ENCODE data around the gene KLF15.

The KLF15 gene

DNA sequence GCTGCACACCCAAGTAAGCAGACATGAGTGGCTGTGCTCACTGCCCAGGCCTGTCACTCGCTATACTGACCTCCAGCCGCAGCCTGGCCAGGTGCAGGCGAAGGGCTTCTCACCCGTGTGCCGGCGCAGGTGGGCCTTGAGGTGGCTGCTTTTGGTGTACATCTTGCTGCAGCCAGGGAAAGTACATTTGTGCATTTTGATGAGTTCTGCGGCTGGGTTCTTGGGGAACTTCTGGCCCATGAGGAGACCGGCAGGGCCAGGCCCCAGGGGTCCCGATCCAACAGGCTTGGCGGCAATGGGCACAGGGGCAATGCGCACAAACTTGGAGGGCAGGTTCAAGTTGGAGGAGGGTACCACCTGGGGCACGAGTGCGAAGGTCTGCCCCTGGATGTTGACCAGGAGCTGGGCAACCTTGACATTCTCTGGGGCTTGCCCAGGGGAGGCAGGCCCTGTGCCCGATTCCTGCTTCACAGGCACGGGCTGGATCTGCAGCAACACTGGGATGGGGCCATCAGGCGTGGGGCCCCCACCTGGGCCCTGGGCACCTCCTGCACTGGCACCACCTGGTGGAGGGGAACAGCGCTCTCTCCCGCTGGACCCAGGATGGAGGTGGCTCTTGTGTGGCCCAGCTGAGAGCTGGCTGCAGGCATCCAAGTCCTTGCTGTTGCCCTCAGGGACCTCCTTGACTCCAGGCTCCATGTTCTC is 5.3 kb downstream of the KLF15 start:
- H3K9me3 ChIP-seq (ENCODE audit: control insufficient read depth in 2 of 2, low read length in 2 of 2) = no peaks in the 10 kb centered on the region
- H3K9ac ChIP-seq (ENCODE audit: low read length in 2 of 2) = no peak overlapping the region
- H3K4me1 ChIP-seq (ENCODE audit: control insufficient read depth, insufficient read depth, low read length) = peaks cover 33% of the 10 kb centered on the region
- H3K36me3 ChIP-seq (ENCODE audit: control insufficient read depth in 2 of 2, insufficient read depth in 2 of 2, low read length in 2 of 2) = peaks cover 6 to 32% of the 10 kb centered on the region in 2 donors
- H3K4me3 ChIP-seq (ENCODE audit: low read length in 2 of 2) = no peak overlapping the region
- no peaks in the 10 kb centered on the region for H3K27me3 ChIP-seq (ENCODE audit: control insufficient read depth in 1 of 2, insufficient read depth in 2 of 2, low read length in 2 of 2)
- no peak overlapping the region for H3K27ac ChIP-seq (ENCODE audit: low read length)

GRCh38 chr3:126351086-126351770 is 6.0 kb downstream of the KLF15 start:
- no peaks in the 10 kb centered on the region for H3K27me3 ChIP-seq (ENCODE audit: control insufficient read depth in 1 of 2, insufficient read depth in 2 of 2, low read length in 2 of 2)
- no peak overlapping the region for H3K27ac ChIP-seq (ENCODE audit: low read length)
- H3K9me3 ChIP-seq (ENCODE audit: control insufficient read depth in 2 of 2, low read length in 2 of 2) = no peaks in the 10 kb centered on the region
- H3K4me1 ChIP-seq (ENCODE audit: control insufficient read depth, insufficient read depth, low read length) = peaks cover 34% of the 10 kb centered on the region
- peaks cover 6 to 37% of the 10 kb centered on the region in 2 donors for H3K36me3 ChIP-seq (ENCODE audit: control insufficient read depth in 2 of 2, insufficient read depth in 2 of 2, low read length in 2 of 2)
- H3K9ac ChIP-seq (ENCODE audit: low read length in 2 of 2) = no peak overlapping the region
- H3K4me3 ChIP-seq (ENCODE audit: low read length in 2 of 2) = no peak overlapping the region

DNA sequence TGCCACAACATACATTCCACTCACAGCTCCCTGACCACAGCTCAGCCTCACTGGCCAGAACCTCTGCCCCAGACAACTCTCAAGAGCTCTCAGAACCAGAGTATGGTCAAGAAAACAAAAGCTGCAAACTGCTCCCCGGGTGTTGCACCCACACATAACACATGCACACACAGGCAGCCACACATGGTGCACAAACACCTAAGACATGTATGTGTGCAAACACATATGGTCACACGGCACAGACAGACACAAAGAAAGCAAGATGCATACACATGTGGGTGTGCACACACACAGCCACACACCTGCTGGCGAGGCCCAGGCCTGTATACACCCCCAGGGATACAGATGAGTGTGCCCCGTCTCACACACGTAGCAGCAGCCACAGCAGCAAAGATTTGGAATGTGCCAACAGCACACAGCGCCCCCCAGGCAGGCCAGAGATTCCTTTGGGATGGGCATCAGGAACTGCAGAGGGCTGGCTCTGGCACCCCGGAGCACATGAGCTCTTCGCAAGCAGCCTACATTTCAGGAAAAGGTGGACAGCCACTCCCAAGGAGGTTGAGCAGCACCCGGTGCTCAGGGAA is 6.6 kb downstream of the KLF15 start:
- H3K9me3 ChIP-seq (ENCODE audit: control insufficient read depth in 2 of 2, low read length in 2 of 2) = no peaks in the 10 kb centered on the region
- H3K4me3 ChIP-seq (ENCODE audit: low read length in 2 of 2) = no peak overlapping the region
- H3K36me3 ChIP-seq (ENCODE audit: control insufficient read depth in 2 of 2, insufficient read depth in 2 of 2, low read length in 2 of 2) = peaks cover 6 to 37% of the 10 kb centered on the region in 2 donors
- no peaks in the 10 kb centered on the region for H3K27me3 ChIP-seq (ENCODE audit: control insufficient read depth in 1 of 2, insufficient read depth in 2 of 2, low read length in 2 of 2)
- peaks cover 35% of the 10 kb centered on the region for H3K4me1 ChIP-seq (ENCODE audit: control insufficient read depth, insufficient read depth, low read length)
- H3K9ac ChIP-seq (ENCODE audit: low read length in 2 of 2) = no peak overlapping the region
- no peak overlapping the region for H3K27ac ChIP-seq (ENCODE audit: low read length)

DNA sequence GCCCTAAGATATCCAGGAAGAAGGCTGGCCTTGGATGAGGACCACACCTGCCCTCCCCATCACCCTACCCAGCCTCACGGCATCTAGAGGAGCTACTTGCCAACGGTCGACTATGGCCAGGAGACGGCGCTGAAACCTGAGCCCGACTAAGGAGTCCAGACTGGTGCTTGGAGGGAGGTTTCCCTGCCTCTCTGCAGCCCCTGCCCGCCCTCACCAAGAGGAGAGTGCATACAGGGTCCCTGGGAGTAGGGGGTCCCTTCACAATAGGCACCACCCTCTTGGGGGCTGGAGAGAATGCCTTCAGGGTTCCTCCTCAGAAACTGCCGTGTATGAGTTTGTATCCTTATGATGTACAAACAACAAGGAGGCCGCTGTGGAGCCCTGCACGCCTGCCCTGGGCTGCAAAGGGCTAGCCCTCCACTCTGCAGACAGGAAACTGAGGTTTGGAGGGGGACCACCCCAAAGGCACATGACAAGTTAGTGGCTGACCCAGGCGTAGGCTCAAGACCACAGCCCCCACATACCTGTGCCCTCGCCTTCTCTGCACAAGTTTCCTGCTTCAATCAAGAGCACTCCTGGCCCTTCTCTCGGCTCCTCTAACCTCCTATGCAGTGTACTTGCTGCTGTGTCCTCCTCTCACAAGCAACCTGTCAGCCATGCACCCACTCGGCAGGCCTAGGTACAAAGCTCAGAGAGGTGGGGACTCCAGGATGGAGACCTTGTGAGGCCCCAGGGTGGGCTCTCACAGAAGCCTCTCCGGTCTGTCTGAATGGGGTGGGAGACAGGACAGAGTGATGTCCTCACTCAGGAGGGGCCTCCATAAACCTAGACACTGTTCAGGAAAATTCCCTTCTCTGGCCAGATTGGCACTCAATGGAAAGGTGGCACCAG is 7.4 kb downstream of the KLF15 start:
- H3K4me1 ChIP-seq (ENCODE audit: control insufficient read depth, insufficient read depth, low read length) = peaks cover 27% of the 10 kb centered on the region

DNA sequence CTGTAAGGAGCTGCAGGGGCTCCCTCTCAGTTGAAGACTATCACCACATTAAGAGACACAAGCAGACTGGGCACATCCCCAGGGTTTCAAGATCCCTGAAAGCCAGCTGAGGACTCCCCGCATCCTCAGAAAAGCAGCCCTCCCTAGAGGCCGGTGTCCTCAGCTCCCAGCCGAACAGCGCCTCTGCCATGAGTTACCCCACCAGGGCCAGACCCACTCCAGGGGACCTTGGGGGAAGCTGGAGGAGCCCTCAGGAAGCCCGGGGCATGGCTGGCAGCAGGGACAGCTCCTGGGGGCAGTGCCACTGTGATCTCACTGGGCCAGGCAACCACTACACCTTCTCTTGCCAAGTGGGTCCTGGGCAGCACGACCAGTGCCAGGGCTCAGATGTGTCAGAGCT is 8.1 kb downstream of the KLF15 start:
- no peak overlapping the region for H3K27ac ChIP-seq (ENCODE audit: low read length)
- no peaks in the 10 kb centered on the region for H3K9me3 ChIP-seq (ENCODE audit: control insufficient read depth in 2 of 2, low read length in 2 of 2)
- peaks cover 20% of the 10 kb centered on the region for H3K4me1 ChIP-seq (ENCODE audit: control insufficient read depth, insufficient read depth, low read length)
- H3K4me3 ChIP-seq (ENCODE audit: low read length in 2 of 2) = no peak overlapping the region
- no peaks in the 10 kb centered on the region for H3K27me3 ChIP-seq (ENCODE audit: control insufficient read depth in 1 of 2, insufficient read depth in 2 of 2, low read length in 2 of 2)
- H3K36me3 ChIP-seq (ENCODE audit: control insufficient read depth in 2 of 2, insufficient read depth in 2 of 2, low read length in 2 of 2) = peaks cover 6 to 37% of the 10 kb centered on the region in 2 donors
- H3K9ac ChIP-seq (ENCODE audit: low read length in 2 of 2) = no peak overlapping the region

More for the DNA sequence above, 7.4 kb downstream of the KLF15 start:
- Histone ChIP-seq H3K9me3 (ENCODE audit: control insufficient read depth in 2 of 2, low read length in 2 of 2) (no peaks in the 10 kb centered on the region), H3K9ac (ENCODE audit: low read length in 2 of 2) (no peak overlapping the region), H3K36me3 (ENCODE audit: control insufficient read depth in 2 of 2, insufficient read depth in 2 of 2, low read length in 2 of 2) (peaks cover 6 to 37% of the 10 kb centered on the region in 2 donors), H3K27me3 (ENCODE audit: control insufficient read depth in 1 of 2, insufficient read depth in 2 of 2, low read length in 2 of 2) (no peaks in the 10 kb centered on the region), H3K4me3 (ENCODE audit: low read length in 2 of 2) (no peak overlapping the region), H3K27ac (ENCODE audit: low read length) (no peak overlapping the region)

DNA sequence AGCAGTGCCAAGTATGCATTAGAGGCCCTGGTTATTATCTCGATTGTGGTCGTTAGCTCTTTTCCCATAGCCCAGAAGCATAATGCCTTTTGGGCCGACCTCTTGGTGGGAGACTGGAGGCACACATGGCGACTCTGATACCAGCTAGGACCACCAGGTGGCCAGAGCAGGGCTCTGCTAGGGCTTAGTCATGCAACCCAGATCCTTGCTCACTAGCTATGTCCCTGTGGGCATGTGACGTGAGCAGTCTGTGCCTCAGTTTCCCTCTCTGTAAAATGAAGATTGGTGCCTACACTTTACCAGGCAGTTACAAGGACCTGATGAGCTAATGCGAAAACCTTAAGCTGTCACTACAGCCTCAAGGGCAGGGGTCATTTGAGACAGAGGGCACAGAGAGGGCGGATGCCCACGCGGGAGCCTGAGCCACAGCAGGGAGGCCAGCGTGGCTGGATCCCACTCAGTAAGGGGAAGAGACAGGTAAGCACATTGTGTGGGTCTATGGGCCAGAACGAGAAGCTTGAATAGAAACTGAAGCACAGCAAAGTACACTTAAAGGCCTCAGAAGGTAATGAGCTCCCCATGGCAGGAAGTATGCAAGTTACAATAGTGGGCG is 8.8 kb downstream of the KLF15 start:
- H3K9me3 ChIP-seq (ENCODE audit: control insufficient read depth in 2 of 2, low read length in 2 of 2) = no peaks in the 10 kb centered on the region
- no peak overlapping the region for H3K4me3 ChIP-seq (ENCODE audit: low read length in 2 of 2)
- peaks cover 6 to 37% of the 10 kb centered on the region in 2 donors for H3K36me3 ChIP-seq (ENCODE audit: control insufficient read depth in 2 of 2, insufficient read depth in 2 of 2, low read length in 2 of 2)
- peaks cover 20% of the 10 kb centered on the region for H3K4me1 ChIP-seq (ENCODE audit: control insufficient read depth, insufficient read depth, low read length)
- no peak overlapping the region for H3K27ac ChIP-seq (ENCODE audit: low read length)
- H3K27me3 ChIP-seq (ENCODE audit: control insufficient read depth in 1 of 2, insufficient read depth in 2 of 2, low read length in 2 of 2) = no peaks in the 10 kb centered on the region
- H3K9ac ChIP-seq (ENCODE audit: low read length in 2 of 2) = no peak overlapping the region

DNA sequence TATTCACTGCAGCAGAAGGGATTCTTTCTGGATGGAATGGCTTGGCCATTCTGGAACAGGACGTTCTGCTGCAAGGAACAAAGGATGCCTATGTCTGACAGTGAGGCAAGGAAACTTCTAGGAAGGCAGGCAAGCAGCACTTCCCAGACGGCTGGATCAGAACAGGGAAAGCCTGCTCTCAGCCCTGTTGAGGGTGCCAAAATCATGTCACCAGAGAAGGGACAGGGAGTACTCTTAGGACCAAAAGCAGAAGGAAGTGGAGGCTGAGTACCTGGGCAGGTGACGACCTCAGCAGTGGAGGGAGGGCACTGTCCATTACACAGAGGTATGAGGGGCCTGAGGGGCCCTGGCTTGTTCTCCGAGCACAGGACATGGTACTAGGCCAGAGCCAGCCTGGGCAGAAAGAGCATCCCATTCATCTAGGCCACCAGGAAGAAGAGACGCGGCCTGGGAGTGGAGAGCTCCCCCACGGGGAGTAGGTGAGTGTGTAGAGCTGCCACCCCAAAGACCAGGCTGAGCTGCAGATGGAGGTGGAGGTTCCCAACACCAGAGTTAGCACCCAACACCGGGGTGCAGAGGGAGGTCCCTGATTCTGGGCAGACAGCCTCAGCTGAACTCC is 9.6 kb downstream of the KLF15 start:
- no peak overlapping the region for H3K4me3 ChIP-seq (ENCODE audit: low read length in 2 of 2)
- no peak overlapping the region for H3K27ac ChIP-seq (ENCODE audit: low read length)
- H3K9ac ChIP-seq (ENCODE audit: low read length in 2 of 2) = no peak overlapping the region

GRCh38 chr3:126346466-126346865 is 10.7 kb downstream of the KLF15 start:
- H3K9me3 ChIP-seq (ENCODE audit: control insufficient read depth in 2 of 2, low read length in 2 of 2) = no peaks in the 10 kb centered on the region
- peaks cover 2 to 27% of the 10 kb centered on the region in 2 donors for H3K36me3 ChIP-seq (ENCODE audit: control insufficient read depth in 2 of 2, insufficient read depth in 2 of 2, low read length in 2 of 2)
- H3K27me3 ChIP-seq (ENCODE audit: control insufficient read depth in 1 of 2, insufficient read depth in 2 of 2, low read length in 2 of 2) = no peaks in the 10 kb centered on the region
- no peak overlapping the region for H3K4me3 ChIP-seq (ENCODE audit: low read length in 2 of 2)
- H3K9ac ChIP-seq (ENCODE audit: low read length in 2 of 2) = no peak overlapping the region
- H3K27ac ChIP-seq (ENCODE audit: low read length) = no peak overlapping the region
- H3K4me1 ChIP-seq (ENCODE audit: control insufficient read depth, insufficient read depth, low read length) = peaks cover 22% of the 10 kb centered on the region

More for the DNA sequence above, 9.6 kb downstream of the KLF15 start:
- Histone ChIP-seq H3K9me3 (ENCODE audit: control insufficient read depth in 2 of 2, low read length in 2 of 2) (no peaks in the 10 kb centered on the region), H3K36me3 (ENCODE audit: control insufficient read depth in 2 of 2, insufficient read depth in 2 of 2, low read length in 2 of 2) (peaks cover 5 to 33% of the 10 kb centered on the region in 2 donors), H3K4me1 (ENCODE audit: control insufficient read depth, insufficient read depth, low read length) (peaks cover 25% of the 10 kb centered on the region), H3K27me3 (ENCODE audit: control insufficient read depth in 1 of 2, insufficient read depth in 2 of 2, low read length in 2 of 2) (no peaks in the 10 kb centered on the region)

GRCh38 chr3:126345641-126346460 is 11.4 kb downstream of the KLF15 start:
- peaks cover 2 to 20% of the 10 kb centered on the region in 2 donors for H3K36me3 ChIP-seq (ENCODE audit: control insufficient read depth in 2 of 2, insufficient read depth in 2 of 2, low read length in 2 of 2)

More at GRCh38 chr3:126345641-126346460, 11.4 kb downstream of the KLF15 start:
- H3K9ac ChIP-seq (ENCODE audit: low read length in 2 of 2) = no peak overlapping the region
- no peaks in the 10 kb centered on the region for H3K27me3 ChIP-seq (ENCODE audit: control insufficient read depth in 1 of 2, insufficient read depth in 2 of 2, low read length in 2 of 2)
- no peak overlapping the region for H3K27ac ChIP-seq (ENCODE audit: low read length)
- no peak overlapping the region for H3K4me3 ChIP-seq (ENCODE audit: low read length in 2 of 2)
- H3K4me1 ChIP-seq (ENCODE audit: control insufficient read depth, insufficient read depth, low read length) = peaks cover 18% of the 10 kb centered on the region
- H3K9me3 ChIP-seq (ENCODE audit: control insufficient read depth in 2 of 2, low read length in 2 of 2) = no peaks in the 10 kb centered on the region

Data from stomach smooth muscle (tissue), 2 donors.